Upper lobe of left lung (tissue), 4 donors: ENCODE measurements around the gene EGLN2.

Source experiments
- CTCF ChIP-seq, 6 experiments: fragments of 450-650 bp in 4 of 6; fragments of 200-600 bp in 2 of 6; sonication (generic) in 2 of 6; IDR thresholded peaks; one replicate each; pipeline ENCODE4 v1.5.1; 2016 to 2019; ENCODE audit warnings: antibody characterized with exemption in 6 of 6
- POLR2AphosphoS5 ChIP-seq, 2 donors: sonication (generic); formaldehyde crosslinking; IDR thresholded peaks; one replicate each; pipeline ENCODE4 v1.5.1; 2017; ENCODE audit warnings: antibody characterized with exemption in 2 of 2

- TF ChIP-seq CTCF (IDR thresholded peaks at IDR 0.05) (peak in 1 of 6 experiments; percentile 9), POLR2AphosphoS5 (IDR thresholded peaks at IDR 0.05) (peak; percentile 71 to 90)
These were observed 48.0 kb upstream of the EGLN2 start, which contains the start of gene SNRPA for GRCh38 chr19:40750874-40751537.
